Muscle layer of duodenum (tissue), 2 donors: ENCODE measurements around the gene PRR32.
"Not testable (repeated sequence)": the region's sequence is repeated elsewhere in the genome, so short reads cannot be mapped to it uniquely, and the experiment has no call there.

ENCODE experiments used
- H3K27ac ChIP-seq: one replicate; pipeline ENCODE4 v1.7.0; 2013; ENCODE audit warnings: mild to moderate bottlenecking, low read length
- H3K27me3 ChIP-seq: one replicate; pipeline ENCODE4 v1.7.0; 2013; ENCODE audit warnings: low read depth, mild to moderate bottlenecking, control low read depth, low read length
- H3K36me3 ChIP-seq, 2 donors: one replicate each; pipeline ENCODE4 v1.7.0; 2013; ENCODE audit warnings: low read length in 2 of 2, control low read depth in 1 of 2, mild to moderate bottlenecking in 1 of 2; ENCODE audit not compliant: insufficient read depth in 2 of 2, control insufficient read depth in 1 of 2
- H3K4me1 ChIP-seq, 2 donors: one replicate each; pipeline ENCODE4 v1.7.0; 2013; ENCODE audit warnings: low read length in 2 of 2, mild to moderate bottlenecking in 2 of 2, control low read depth in 1 of 2, moderate library complexity in 1 of 2; ENCODE audit not compliant: insufficient read depth in 2 of 2, control insufficient read depth in 1 of 2
- H3K4me3 ChIP-seq, 2 donors: one replicate each; pipeline ENCODE4 v1.7.0; 2013; ENCODE audit warnings: low read length in 2 of 2, low read depth in 1 of 2, mild to moderate bottlenecking in 1 of 2
- H3K9me3 ChIP-seq, 2 donors: one replicate each; pipeline ENCODE4 v1.7.0; 2013; ENCODE audit warnings: low read length in 2 of 2, control low read depth in 1 of 2, mild to moderate bottlenecking in 1 of 2; ENCODE audit not compliant: control insufficient read depth in 1 of 2
- donor health status: healthy.

Gene PRR32

GRCh38 chrX:126819429-126819828 lies at the start of gene PRR32:
Gene PRR32 (plus strand): TSS chrX:126819729. CDS start chrX:126819844, 115 bp downstream.
- H3K27ac ChIP-seq, result no peak within 1 kb of the TSS
- H3K27me3 ChIP-seq, result no peaks in the 10 kb centered on the region
- no peak within 1 kb of the TSS for H3K4me3 ChIP-seq
- H3K36me3 ChIP-seq, result no peaks in the 10 kb centered on the region
- no peaks in the 10 kb centered on the region for H3K9me3 ChIP-seq
- no peaks in the 10 kb centered on the region for H3K4me1 ChIP-seq

- no peak overlapping the region for H3K27ac ChIP-seq
- H3K36me3 ChIP-seq, result no peaks in the 10 kb centered on the region
- no peaks in the 10 kb centered on the region for H3K4me1 ChIP-seq
- H3K9me3 ChIP-seq, result no peaks in the 10 kb centered on the region
- no peaks in the 10 kb centered on the region for H3K27me3 ChIP-seq
- H3K4me3 ChIP-seq, result no peak overlapping the region
Observed at GRCh38 chrX:126770179-126770578, 49.4 kb upstream of the PRR32 start.

GRCh38 chrX:126785539-126785938 lies 34.0 kb upstream of the PRR32 start:
- Histone ChIP-seq H3K9me3 (no peaks in the 10 kb centered on the region), H3K27me3 (no peaks in the 10 kb centered on the region), H3K4me3 (no peak overlapping the region), H3K4me1 (no peaks in the 10 kb centered on the region), H3K27ac (no peak overlapping the region), H3K36me3 (no peaks in the 10 kb centered on the region)

- no peaks in the 10 kb centered on the region for H3K4me1 ChIP-seq
- no peaks in the 10 kb centered on the region for H3K9me3 ChIP-seq
- no peak overlapping the region for H3K27ac ChIP-seq
- H3K36me3 ChIP-seq, result no peaks in the 10 kb centered on the region
- no peaks in the 10 kb centered on the region for H3K27me3 ChIP-seq
- no peak overlapping the region for H3K4me3 ChIP-seq
Observed at GRCh38 chrX:126799059-126799458, 20.5 kb upstream of the PRR32 start.

GRCh38 chrX:126806784-126807183 lies 12.7 kb upstream of the PRR32 start:
- H3K27ac ChIP-seq, H3K4me1 ChIP-seq, H3K4me3 ChIP-seq, H3K27me3 ChIP-seq, H3K36me3 ChIP-seq, H3K9me3 ChIP-seq: not testable (repeated sequence)

- H3K36me3 ChIP-seq, result no peaks in the 10 kb centered on the region
- no peaks in the 10 kb centered on the region for H3K27me3 ChIP-seq
- H3K9me3 ChIP-seq, result no peaks in the 10 kb centered on the region
- no peak overlapping the region for H3K27ac ChIP-seq
- H3K4me1 ChIP-seq, result no peaks in the 10 kb centered on the region
- no peak overlapping the region for H3K4me3 ChIP-seq
Observed at GRCh38 chrX:126815806-126816205, 3.7 kb upstream of the PRR32 start.

GRCh38 chrX:126820700-126821420 lies 1.3 kb downstream of the PRR32 start:
- H3K4me3 ChIP-seq, result no peak overlapping the region
- H3K27ac ChIP-seq, result no peak overlapping the region
- H3K27me3 ChIP-seq, result no peaks in the 10 kb centered on the region
- H3K36me3 ChIP-seq, result no peaks in the 10 kb centered on the region
- no peaks in the 10 kb centered on the region for H3K4me1 ChIP-seq
- no peaks in the 10 kb centered on the region for H3K9me3 ChIP-seq

- no peaks in the 10 kb centered on the region for H3K36me3 ChIP-seq
- H3K9me3 ChIP-seq, result no peaks in the 10 kb centered on the region
- H3K4me3 ChIP-seq, result no peak overlapping the region
- H3K4me1 ChIP-seq, result no peaks in the 10 kb centered on the region
- no peak overlapping the region for H3K27ac ChIP-seq
- H3K27me3 ChIP-seq, result no peaks in the 10 kb centered on the region
Observed at GRCh38 chrX:126824338-126825007, 4.9 kb downstream of the PRR32 start.

- no peaks in the 10 kb centered on the region for H3K4me1 ChIP-seq
- H3K27me3 ChIP-seq, result no peaks in the 10 kb centered on the region
- no peaks in the 10 kb centered on the region for H3K36me3 ChIP-seq
- H3K9me3 ChIP-seq, result no peaks in the 10 kb centered on the region
- no peak overlapping the region for H3K4me3 ChIP-seq
- no peak overlapping the region for H3K27ac ChIP-seq
Observed at GRCh38 chrX:126825566-126826193, 6.2 kb downstream of the PRR32 start.

GRCh38 chrX:126836186-126836585 lies 16.7 kb downstream of the PRR32 start:
- Histone ChIP-seq H3K4me1 (no peaks in the 10 kb centered on the region), H3K36me3 (no peaks in the 10 kb centered on the region), H3K9me3 (no peaks in the 10 kb centered on the region), H3K27ac (no peak overlapping the region), H3K4me3 (no peak overlapping the region), H3K27me3 (no peaks in the 10 kb centered on the region)

GRCh38 chrX:126847143-126847542 lies 27.6 kb downstream of the PRR32 start:
- H3K36me3 ChIP-seq, result no peaks in the 10 kb centered on the region

More at GRCh38 chrX:126847143-126847542, 27.6 kb downstream of the PRR32 start:
- no peaks in the 10 kb centered on the region for H3K27me3 ChIP-seq
- H3K27ac ChIP-seq, result no peak overlapping the region
- H3K4me1 ChIP-seq, result no peaks in the 10 kb centered on the region
- no peaks in the 10 kb centered on the region for H3K9me3 ChIP-seq
- H3K4me3 ChIP-seq, result no peak overlapping the region
